Cortex of kidney (tissue), 1 donor: Measurements from ENCODE around the gene SDR42E2.
"Not testable (repeated sequence)": the region's sequence is repeated elsewhere in the genome, so short reads cannot be mapped to it uniquely, and the experiment has no call there.

Experiments
- DNase-seq: peaks from one replicate; lab custom pipeline; 2025; lab: John Stamatoyannopoulos, UW

The SDR42E2 gene

DNA sequence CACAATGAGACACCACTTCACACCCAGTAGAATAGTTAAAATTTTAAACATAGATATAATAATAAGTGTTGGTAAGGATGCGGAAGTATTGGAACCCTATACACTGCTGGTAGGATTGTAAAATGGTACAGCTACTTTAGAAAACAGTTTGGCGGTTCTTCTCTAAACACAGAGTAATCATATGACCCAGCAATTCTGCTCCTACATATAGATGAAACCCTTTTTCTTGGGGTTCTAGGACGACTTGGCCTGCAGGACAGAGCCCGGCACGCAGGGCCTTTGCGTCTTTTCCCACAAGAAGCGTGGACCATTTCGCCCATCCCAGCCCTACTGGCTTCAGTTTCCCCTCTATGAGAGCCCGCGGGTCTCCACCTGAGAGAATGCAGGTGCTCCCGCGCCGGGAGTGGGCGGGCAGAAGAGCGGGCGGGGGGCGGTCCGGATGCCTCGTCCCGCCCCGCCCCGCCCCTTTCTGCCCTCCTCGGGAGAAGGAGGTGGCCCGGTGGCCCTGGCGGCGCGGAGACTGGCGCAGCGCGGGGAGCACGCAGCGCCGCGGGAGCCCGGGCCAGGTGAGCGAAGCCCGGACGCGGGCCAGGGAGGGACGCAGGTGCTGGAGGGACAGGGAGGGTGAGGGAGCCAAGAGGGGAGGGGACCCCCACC lies at the start of gene SDR42E2:
SDR42E2 (plus strand) TSS at position 508 of the 657 bp plus-strand sequence. CDS start 3,077 bp downstream, outside the sequence.
- DNase-seq: no peak

DNA sequence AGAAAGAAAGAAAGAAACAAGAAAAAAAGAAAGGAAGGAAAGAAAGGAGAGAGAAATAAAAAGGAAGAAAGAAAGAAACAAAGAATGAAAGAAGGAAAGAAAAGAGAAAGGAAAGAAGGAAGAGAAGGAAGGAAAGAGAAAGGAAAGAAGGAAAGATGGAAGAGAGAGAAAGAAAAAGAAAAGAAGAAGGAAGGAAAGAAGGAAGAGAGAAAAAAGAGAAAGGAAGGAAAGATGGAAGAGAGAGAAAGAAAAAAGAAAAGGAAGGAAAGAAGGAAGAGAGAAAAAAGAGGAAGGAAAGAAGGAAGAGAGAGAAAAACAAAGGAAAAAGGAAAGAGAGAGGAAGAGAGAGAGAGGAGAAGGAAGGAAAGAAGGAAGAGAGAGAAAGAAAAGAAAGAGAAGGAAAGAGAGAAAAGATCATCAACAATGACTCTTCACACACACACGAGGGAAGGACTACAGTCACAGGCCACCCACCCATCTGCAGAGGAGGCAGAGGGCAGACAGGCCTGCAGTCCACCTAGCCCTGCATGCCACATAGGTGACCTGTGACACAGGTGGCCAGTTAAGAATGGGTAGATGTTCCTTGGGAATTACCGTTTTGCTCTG lies 46.1 kb upstream of the SDR42E2 start:
- no peak for DNase-seq

DNA sequence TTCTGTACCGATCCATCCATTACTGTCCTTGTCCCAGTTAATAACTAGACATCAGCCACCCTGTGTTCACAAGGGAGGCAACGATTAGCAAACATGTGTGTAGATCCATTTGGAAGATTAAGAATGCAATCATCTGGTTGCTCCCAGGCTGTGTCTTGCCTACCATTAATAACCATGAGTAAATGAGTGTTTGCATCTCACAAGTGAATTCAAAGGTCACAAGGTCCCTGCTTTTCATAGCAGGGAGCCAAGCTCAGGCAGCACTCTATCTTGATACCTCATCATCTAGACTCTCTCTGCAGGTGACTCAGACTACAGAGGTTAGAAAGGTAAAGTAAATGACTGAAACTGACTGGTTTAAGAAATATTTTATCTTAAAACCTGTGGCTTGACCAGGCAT lies 44.7 kb upstream of the SDR42E2 start:
- DNase-seq: no peak

DNA sequence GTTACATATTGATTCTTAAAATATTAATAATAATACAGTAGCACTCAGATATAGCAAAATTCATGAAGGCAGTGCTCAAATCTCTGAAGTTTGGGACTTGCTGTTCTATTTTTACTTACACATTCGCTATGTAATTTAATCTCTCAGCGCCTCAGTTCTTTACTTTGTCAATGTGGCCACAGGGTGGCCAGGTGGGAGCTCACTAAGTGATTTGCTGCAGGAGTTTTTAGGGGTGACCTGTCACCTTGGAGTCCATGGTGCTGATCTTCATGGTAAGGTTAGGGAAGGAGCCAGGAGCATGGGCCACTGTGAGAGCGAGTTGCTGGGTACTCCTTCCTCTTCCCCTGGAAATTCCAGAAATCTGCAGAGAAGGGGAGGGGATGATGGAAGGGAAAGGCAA lies 41.9 kb upstream of the SDR42E2 start:
- no peak for DNase-seq

DNA sequence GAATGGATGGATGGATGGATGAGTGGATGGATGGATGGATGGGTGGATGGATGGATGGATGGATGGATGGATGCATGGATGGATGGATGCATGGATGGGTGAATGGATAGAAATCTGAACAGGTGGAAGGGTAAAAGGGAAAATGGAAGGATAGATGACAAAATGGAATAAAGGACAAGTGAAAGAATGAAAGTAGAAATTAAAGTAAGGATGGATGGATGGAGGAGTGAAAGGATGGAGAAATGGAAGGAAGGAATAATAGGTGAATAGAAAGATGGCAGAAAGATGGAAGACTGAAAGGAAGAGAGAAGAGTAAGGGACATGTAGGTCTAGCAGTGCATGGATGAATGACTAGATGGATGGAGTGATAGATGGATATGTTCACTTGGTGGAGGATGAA lies 40.1 kb upstream of the SDR42E2 start:
- no peak for DNase-seq

DNA sequence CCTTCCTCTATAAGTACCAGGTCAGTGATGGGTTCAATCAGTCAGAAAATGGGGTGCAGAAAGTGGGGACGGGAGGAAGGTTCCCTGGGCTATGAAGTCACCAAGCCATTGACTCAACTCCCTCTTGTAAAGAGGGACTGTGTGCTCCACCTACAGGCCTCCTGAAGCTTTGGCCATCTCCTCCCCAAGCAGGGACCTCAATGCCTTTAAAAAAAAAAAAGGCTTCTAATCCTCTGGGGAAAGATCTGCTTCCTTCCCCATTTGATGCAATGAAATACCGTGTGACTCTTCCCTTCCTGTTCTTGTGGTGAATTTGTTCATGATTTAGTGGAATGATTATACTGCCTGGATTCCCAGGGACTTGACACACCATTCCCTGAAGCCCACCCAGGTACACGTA lies 39.2 kb upstream of the SDR42E2 start:
- no peak for DNase-seq

DNA sequence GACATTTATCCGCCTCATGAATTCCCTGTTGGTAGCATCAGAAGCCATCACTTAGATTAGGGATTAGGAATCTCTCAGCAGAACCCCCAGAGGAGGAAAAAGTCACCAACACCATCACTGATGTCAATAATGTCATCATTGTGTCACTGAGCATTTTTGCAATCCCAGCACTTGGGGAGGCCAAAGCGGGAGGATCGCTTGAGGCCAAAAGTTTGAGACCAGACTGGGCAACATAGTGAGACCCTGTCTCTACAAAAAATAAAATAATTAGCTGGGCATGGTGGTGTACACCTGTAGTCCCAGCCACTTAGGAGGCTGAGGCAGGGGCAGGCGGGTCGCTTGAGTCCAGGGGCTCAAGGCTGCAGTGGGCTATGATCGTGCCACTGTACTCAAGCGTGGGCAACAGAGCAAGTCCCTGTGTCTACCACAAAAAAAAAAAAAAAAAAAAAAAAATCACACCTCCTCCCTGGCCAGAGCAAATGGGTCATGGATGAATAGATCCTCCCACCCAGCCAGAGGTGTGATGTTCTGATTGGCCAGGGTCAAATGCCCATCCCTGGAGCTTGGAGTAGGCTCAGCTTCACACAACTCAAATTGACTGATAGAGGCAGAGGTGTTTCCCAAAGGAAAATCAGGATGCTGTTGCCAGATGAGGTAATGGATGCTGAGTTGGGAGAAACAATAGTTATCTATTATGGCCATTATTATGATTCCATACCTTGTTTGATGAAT lies 38.4 kb upstream of the SDR42E2 start:
- no peak for DNase-seq

DNA sequence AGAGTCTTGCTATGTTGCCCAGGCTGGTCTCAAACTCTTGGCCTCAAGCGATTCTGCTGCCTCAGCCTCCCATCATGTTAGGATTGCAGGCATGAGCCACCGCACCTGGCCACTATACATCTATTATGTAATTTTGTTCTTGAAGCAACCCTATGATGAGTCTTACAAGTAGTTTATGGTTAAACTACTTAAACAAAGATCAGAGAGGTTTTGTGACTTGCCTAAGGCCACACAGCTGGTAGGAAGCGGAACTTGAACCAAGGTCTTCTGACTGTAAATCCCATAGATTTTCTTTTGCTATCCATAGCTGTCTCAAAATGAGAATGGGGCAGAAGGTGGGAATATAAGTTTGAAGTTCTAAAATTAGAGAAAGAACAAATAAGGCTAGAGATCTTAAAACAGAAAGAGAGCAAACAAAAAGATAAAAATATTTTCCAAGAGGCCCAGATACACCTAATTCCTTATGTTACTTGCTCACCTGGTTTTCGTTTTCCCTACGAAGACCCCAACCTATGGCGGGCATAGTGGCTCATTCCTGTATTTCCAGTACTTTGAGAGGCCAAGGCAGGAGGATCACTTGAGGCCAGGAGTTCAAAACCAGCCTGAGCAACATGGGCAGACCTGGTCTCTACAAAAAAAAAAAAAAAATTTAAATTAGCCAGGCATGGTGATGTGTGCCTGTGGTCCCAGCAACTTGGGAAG lies 37.6 kb upstream of the SDR42E2 start:
- DNase-seq: no peak

DNA sequence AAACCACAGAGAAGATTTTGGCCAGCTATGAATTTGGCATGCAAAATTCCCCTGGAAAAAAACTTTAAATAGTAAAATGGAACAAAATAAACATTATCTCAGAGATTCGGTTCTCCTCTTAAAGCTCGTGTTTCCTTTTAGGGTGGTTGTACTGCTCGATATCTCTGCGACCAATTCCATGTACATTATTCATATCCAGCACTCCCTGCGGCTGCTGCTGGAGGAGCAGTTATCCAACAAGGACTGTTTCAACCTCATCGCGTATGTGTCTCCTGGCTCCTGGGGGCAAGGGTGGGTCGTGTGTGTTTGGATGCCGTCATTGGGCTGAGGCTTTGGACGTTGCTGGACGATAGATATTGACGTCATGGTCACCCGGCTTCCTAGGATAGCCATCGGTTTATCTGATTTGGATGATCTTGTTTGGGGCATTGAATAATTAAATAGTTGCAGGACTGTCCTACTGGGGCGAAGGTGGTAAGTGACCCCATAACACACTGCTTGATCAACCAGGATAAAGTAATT lies 36.2 kb upstream of the SDR42E2 start:
- DNase-seq: no peak

DNA sequence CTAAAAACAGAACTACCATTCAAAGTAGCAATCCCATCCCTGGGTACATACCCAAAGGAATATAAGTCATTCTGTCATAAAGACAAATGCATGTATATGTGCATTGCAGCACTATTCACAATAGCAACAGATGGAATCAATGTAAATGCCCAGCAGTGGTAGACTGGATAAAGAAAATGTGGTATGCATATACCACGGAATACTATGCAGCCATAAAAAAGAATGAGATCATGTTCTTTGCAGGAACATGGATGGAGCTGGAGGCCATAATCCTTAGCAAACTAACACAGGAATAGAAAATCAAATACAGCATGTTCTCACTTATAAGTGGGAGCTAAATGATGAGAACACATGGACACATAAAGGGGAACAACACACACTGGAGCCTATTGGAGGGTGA lies 33.8 kb upstream of the SDR42E2 start:
- not testable (repeated sequence) for DNase-seq

DNA sequence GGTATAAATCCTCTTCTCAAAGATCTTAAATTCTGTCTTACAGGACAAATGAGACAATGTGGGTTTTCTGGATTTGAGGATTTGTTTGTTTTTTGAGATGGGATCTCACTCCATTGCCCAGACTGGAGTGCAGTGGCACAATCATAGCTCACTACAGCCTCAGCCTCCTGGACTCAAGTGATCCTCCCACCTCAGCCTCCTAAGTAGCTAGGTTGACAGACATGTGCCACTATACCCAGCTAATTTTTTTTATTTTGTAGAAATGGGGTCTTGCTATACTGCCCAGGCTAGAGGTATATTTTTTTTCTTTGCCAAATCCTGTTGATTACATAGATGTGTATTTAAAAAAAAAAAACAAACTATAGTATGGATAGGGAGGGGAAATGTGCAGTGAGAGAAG lies 31.8 kb upstream of the SDR42E2 start:
- DNase-seq: no peak

DNA sequence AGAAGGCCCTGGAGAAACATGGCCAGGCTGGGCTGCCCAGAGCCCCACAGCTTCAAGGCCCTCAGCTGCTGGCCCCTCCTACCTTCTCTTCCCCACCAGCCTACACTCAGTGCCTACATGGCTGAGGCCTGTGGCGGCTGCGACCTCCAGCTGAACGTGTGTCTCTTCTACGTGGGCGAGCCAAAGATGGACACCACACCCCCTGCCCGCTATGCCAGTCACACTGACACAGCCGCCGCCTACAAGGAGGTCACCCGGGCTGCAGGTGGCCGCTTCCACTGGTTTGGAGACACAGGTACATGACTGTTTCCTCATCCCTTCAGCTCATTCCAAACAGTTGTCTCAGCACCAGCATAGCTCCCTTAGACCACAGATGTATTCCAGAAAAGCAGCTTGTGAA lies 29.5 kb upstream of the SDR42E2 start:
- no peak for DNase-seq

DNA sequence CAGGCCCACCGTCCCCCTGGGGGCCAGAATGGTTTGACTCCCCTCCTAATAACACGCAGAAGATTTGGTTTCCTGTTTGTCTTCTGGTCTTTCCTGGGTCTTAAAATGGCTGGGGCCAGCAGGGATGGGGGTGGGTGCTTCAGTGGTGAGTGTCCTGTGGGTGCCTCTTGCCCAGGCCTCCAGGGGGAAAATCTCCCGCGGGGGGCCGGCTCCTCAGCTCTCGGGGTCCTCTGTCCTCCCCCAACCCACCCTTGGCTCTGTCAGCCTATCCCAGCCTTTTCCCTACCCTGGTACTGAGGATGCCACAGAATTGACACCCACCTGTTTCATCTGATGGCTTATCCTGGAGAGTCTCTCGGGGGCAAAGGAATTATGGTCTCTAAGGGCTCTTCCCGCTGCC lies 23.8 kb upstream of the SDR42E2 start:
- DNase-seq: no peak

DNA sequence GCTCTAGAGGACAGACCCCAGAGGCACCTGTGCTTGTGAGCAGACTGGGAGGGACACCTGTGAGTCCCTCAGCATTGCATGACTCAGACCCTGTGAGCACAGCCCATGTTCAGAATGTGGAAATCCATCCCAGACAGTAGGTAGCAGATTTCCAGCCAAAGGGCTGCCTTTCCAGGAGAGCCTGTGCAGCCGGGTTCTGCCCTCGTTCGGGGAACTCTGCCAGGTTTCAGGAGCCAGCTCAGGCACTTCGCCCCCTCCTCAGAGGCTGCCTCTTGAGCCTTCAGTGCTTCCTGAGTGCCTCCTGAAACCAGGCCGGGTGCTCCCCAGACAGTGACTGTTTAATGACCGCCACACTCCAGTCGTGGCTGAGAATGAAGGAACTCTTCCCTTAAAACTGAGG lies 23.3 kb upstream of the SDR42E2 start:
- DNase-seq: no peak

DNA sequence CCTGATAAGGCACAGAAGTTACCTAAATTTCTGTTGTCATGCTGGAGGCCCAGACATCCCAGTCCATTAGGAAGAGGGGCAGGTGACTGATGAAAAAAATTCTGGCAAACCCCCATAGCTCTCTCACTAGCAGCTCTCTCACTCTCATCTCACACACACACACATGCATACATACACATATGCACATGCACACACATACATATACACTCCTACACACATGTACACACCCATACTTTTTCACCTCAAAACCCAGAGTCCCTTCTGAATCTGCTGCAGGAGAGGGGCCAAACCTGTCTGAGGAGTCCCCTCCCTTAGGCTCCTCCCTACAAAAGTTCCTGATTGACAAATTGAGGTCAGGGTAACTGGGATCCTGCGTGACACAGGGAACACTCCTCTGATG lies 22.6 kb upstream of the SDR42E2 start:
- no peak for DNase-seq

DNA sequence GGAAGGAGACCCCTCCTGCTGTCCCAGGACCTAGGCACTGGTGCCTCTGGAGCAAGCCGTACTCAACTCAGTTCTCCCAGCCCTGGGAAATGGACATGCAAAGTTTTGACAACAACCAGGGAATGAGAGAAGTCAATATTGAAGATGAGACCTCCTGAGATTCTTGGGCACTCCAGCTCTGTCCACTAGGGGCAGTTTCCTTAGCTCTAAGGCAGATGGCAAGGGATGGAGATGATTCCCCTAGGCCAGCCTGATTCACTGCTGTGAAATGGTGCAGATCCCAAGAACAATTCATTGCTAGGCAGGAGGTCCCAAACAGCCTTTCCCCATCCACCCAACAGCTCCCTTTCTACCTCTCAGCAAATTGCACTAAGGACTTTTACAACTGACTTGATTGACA lies 20.5 kb upstream of the SDR42E2 start:
- no peak for DNase-seq

DNA sequence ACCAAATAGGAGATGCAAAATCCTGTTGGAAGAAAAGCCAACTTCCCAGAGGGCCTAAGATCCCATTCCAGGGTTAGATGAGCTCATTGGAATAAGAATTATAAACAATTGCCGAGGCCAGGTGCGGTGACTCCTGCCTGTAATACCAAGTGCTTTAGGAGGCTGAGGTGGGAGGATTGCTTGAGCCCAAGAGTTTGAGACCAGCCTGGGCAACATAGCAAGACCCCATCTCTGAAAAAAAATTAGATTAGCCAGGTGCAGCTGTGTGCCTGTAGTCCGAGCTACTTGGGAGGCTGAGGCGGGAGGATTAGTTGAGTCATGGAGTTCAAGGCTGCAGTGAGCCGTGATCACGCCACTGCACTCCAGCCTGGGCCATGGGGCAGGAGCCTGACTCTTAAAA lies 17.8 kb upstream of the SDR42E2 start:
- DNase-seq: no peak

DNA sequence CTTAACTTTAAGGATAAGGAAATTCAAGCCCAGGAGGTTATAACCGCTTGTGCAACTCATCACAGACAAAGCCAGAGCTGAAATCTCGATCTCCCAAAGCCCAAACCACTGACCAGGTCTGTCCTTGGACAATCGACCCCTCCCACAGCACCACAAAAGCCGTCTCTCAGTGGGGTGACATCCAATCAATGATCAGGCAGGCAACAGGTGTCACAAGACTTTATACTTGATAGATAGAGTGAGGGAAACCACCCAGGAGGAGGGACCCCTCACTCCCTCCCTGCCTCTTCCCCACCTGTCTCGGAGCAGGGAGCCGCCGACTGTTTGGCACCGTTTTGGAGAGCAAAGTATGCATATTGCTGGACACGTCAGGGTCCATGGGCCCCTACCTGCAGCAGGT lies 14.5 kb upstream of the SDR42E2 start:
- DNase-seq: no peak

DNA sequence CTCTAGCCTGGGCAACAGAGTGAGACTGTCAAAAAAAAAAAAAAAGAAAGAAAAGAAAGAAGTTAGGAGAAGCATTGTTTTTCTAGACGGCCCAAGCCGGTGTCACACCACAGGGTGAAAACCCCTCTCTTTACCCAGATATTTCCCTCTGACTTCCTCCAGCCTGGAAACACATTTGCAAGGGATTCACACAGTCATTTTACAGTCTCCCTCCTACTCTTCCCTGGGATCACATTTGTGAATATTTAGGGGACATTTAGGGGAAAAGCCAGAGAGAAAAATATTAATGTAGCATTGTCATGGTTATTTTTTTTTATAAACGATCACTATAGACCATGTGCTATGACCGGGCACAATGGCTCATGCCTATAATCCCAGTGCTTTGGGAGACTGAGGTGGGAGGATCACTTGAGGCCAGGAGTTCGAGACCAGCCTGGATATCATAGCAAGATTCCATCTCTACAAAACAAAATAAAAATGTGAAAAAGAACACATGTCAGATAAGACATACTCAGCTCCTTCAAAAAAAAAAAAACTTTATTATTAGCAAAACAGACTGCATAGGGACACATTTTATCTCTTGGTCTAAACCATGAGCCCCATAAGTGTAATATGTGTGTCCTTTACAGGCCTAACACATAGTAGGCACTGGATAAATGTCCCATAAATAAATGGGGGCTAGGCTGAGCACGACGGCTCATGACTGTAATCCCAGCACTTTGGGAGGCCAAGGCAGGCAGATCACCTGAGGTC lies 10.9 kb upstream of the SDR42E2 start:
- DNase-seq: no peak

DNA sequence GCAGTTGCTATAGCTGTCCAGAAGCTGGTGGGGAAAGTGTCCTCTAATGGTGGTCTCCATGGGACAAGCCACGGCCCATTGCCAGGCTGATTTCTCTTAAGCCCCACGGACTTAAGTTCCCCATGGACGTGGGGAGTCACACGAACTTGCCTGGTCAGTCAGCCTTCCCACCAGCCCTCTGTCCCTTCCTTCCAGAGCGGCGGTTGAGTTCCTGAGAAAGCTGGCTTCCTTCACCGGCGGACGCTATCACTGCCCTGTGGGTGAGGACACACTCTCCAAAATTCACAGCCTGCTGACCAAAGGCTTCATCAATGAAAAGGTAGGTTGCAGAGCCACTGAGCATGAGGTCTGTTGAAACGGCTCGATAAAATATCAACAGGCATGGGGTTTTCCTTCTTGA lies 10.0 kb upstream of the SDR42E2 start:
- DNase-seq: no peak

DNA sequence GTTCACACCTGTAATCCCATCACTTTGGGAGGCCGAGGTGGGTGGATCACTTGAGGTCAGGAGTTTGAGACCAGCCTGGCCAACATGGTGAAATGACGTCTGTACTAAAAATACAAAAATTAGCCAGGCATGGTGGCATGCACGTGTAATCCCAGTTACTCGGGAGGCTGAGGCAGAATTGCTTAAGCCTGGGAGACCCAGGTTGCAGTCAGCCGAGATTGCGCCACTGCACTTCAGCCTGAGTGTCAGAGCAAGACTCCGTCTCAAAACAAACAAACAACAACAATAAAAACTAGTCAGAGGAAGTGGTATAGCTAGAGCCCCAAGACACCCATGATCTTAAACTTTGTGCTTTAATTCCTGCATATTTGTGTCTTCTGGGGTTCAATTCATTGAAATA lies 9.2 kb upstream of the SDR42E2 start:
- not testable (repeated sequence) for DNase-seq

DNA sequence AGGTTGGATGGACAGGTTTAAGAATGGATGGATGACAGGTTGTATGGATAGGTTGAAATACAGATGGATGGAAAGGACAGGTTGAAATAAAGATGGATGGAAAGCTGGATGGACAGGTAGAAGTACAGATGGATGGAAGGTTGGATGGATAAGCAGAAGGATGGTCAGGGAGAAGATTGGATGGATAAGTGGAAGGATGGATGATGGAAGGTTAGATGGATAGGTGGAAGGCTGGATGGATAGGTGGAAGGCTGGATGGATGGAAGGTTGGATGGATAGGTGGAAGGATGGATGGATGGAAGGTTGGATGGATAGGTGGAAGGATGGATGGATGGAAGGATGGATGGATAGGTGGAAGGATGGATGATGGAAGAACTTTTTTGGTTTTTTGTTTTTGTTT lies 905 bp upstream of the SDR42E2 start:
- DNase-seq: no peak
